Stimulated activated CD4-positive, alpha-beta T cell treated with anti-CD3 and anti-CD28 coated beads, Interleukin-15, amount 100 ng/mL, for 1 hour (primary cell): ENCODE measurements around the gene ARR3.
"Not testable (repeated sequence)": the region's sequence is repeated elsewhere in the genome, so short reads cannot be mapped to it uniquely, and the experiment has no call there.

ENCODE experiments used
- DNase-seq, 2 donors: peaks; one replicate each; pipeline ENCODE4 v3.0.0-alpha.2; 2020; ENCODE audit warnings: low read depth in 1 of 2, low spot score in 1 of 2

The ARR3 gene

GRCh38 chrX:70279081-70279480 is 10.9 kb downstream of the ARR3 start:
- DNase-seq: no peak

- DNase-seq: no peak
Measured at GRCh38 chrX:70280573-70280972, 12.4 kb downstream of the ARR3 start.

GRCh38 chrX:70281951-70282350 is 13.8 kb downstream of the ARR3 start, which contains the start of gene RAB41:
RAB41 (plus strand) TSS chrX:70282172; CDS start chrX:70282218, 46 bp downstream.
- DNase-seq: no peak

GRCh38 chrX:70289168-70289792 is 21.1 kb downstream of the ARR3 start:
- DNase-seq: no peak

GRCh38 chrX:70289793-70290770 is 21.9 kb downstream of the ARR3 start, which contains the start of the genes KIF4A and PDZD11:
KIF4A (plus strand) TSS chrX:70290104; CDS start chrX:70290459, 355 bp downstream.
PDZD11 (minus strand) TSS chrX:70289927; CDS start chrX:70289341, 586 bp downstream.
- DNase-seq: peak; percentile 43 to 56

- DNase-seq: no peak
Measured at GRCh38 chrX:70292788-70293187, 24.7 kb downstream of the ARR3 start.

GRCh38 chrX:70293621-70294020 is 25.5 kb downstream of the ARR3 start:
- no peak for DNase-seq

- DNase-seq: no peak
Measured at GRCh38 chrX:70301716-70302115, 33.6 kb downstream of the ARR3 start.

GRCh38 chrX:70313503-70313902 is 45.4 kb downstream of the ARR3 start:
- DNase-seq: no peak

GRCh38 chrX:70322784-70323183 is 54.6 kb downstream of the ARR3 start:
- DNase-seq: no peak

- not testable (repeated sequence) for DNase-seq
Measured at GRCh38 chrX:70323628-70324027, 55.5 kb downstream of the ARR3 start.

GRCh38 chrX:70324326-70324725 is 56.2 kb downstream of the ARR3 start:
- no peak for DNase-seq

GRCh38 chrX:70331161-70331560 is 63.0 kb downstream of the ARR3 start:
- no peak for DNase-seq
